GM04503 (cell line): ENCODE measurements around the gene RHOV.
A peak's percentile ranks its signal among the peaks of the same experiment; 100 is the strongest.

Experiments used
- DNase-seq: peaks from one replicate; pipeline ENCODE4 v3.0.0-alpha.2; 2012; ENCODE audit warnings: low read depth

The RHOV gene, protein sequence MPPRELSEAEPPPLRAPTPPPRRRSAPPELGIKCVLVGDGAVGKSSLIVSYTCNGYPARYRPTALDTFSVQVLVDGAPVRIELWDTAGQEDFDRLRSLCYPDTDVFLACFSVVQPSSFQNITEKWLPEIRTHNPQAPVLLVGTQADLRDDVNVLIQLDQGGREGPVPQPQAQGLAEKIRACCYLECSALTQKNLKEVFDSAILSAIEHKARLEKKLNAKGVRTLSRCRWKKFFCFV

GRCh38 chr15:40873694-40874561, at the start of gene RHOV:
Gene RHOV, minus strand, starts transcription at chr15:40874234. Its CDS starts 95 bp downstream, at chr15:40874139.
- no peak for DNase-seq

GRCh38 chr15:40923551-40923950, 49.5 kb upstream of the RHOV start:
- DNase-seq, result no peak

DNA sequence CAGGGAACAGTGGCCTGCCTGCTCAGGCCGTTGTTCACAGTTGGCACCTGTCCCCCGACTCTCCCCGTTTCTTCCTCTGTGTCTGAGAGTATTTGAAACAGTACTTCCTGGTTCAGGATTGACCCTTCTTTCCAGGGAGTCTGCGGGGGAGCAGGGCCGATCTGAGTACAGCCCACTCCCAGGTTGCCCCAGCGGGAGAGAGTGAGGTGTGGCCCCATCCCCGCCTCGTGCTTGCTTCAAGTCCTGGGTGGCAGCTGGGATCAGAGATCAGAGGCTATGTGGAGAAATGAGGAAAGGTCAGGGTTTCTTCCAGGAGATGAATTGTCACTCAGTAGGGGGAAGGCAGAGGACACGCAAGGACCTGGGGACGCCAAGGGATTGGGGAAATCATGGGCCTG, 48.6 kb upstream of the RHOV start:
- DNase-seq, result no peak

- no peak for DNase-seq
Observed at GRCh38 chr15:40921949-40922607, 48.0 kb upstream of the RHOV start.

DNA sequence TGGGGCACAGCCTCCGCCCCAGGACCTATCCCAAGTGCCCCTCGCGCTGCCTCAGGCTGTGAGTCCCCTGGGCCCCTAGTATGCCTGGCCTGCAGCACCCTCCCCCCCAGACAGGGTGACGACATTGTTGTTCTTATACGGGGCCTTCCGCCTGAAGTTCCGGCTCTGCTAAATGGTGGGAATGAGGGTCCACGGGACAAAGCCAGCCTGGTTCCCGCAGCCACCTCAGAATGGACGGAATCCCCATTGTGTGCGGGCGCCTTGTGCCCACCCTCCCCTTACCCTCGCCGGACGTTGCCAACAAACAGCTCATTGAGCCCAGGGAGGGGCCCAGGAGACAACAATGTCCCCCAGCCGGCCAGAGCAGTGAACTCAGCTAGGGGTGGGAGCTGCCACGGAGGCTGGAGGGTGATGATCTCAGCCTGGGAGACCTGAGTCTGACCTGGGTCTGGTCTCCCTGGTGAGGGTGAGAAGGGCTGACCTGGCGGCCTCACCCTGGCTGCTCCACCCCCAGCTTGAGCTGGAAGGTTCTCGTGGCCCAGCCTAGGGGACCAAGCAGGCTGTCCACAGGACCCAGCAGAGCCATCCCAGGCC, 44.9 kb upstream of the RHOV start:
- no peak for DNase-seq

DNA sequence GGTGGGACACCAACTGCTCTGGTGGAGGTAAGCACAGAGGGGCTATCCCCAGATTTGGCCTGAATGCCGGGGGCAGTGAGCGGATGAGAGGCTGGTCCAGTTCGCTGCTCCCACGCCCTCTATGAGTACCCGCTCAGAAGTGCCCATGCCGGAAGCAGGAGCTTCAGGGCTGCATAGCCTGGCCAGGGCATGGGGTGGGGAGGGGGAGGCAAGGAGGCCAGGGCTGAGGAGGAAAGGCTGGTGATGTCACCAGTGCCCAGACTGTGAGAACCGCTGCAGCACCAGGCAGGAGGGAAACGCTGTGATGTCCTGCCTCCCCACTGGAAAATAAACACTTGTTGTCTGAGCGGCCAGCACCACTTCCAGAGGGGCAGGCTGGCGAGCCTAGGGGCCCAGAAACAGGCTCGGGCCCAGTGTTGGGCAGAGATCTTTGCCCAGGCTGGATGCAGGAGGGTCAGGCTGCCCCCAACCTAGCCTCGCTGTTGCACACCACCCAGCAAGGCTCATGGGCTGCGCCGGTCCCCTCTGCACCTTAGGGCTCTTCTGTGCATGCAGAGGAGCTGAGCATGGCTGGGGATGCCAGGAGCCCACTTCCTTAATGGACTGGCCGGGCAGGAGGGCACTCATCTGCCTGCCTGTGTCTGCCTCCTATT, 44.2 kb upstream of the RHOV start:
- no peak for DNase-seq

DNA sequence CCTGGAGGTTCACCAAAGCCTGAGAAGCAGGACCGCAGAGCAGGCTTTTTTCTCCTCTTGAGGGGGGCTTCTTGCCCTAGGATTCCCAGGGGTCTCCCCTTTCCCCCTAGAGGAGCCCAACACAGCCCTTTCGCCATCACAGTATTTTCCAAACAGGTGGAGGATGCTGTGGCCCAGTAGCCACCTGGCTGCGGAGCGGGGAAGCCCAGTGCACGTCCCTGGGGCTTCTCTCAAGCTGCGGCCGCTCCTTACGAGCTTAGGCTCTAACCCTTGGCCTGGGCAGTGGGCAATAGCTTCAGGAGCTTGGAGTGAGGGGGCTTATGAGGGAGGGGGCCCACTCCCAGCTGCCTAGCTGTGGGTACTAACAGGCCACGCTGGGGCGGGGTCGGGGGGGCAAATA, 43.6 kb upstream of the RHOV start:
- no peak for DNase-seq

- no peak for DNase-seq
Observed at GRCh38 chr15:40915679-40916078, 41.6 kb upstream of the RHOV start.

DNA sequence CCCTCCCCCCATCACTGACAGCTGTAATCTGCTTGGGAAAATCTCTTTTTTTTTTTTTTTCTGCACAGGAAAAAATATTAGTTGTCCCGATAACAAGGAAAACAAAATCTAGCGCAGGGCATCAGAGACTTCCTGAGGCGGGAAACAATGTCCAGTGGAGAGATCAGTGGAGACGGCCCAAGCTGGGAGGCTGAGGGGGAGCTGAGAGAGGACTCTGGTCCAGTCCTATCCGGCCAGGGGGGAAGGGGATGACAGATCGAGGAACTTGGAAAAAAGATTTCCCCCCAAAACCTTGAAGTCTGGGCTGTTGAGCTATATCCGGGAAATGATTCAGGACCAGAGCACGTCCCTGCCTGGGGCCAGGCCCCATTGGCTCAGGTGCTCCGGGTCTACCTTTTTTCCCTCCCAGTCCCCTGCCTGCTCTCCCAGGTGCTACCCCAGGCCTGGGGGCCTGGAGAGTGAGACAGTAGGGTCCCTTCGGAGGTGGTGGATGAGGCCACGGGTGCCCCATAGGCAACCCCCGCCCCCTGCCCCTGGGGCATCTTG, 41.2 kb upstream of the RHOV start:
- DNase-seq, result no peak

DNA sequence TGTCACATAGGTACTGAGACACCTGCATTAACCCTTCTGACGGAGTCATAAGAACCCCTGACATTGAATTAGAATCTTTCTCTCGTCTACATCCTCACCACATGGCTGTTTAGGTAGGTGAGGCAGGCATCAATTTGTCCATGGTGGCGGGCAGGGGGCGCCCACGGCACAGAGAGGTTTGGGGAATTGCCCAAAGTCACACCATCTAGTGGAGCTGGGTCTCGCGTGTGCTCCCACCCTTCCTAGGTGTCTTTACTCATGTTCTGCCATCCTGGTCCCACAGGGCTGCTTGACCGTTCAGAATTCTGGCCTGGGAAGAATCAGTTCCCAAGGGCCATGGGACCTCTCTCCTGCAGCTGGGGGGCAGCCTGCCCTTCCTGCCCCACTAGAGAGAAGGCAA, 40.5 kb upstream of the RHOV start:
- no peak for DNase-seq

- no peak for DNase-seq
Observed at GRCh38 chr15:40914013-40914412, 40.0 kb upstream of the RHOV start.

- no peak for DNase-seq
Observed at GRCh38 chr15:40912478-40912877, 38.4 kb upstream of the RHOV start.

- no peak for DNase-seq
Observed at GRCh38 chr15:40911693-40912092, 37.7 kb upstream of the RHOV start.

DNA sequence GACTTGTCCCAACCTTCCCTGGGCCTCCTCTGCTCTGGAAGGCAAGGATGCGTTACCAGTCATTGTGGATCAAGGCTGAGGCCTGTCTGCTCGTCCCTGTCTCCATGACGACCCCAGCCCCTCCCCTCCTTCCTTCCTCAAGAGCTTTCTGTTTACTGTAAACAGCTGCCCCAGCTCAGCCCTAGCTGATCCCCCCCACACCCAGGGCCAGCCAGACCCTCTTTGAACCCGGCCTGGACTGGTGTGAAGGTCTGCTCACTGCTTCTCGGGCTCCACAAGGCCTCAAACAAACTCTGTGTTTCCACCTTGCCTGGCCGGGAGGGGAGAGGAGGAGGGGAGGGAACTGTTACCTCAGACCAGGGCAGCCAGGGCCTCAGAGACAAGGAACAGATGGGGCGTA, 37.1 kb upstream of the RHOV start:
- no peak for DNase-seq

DNA sequence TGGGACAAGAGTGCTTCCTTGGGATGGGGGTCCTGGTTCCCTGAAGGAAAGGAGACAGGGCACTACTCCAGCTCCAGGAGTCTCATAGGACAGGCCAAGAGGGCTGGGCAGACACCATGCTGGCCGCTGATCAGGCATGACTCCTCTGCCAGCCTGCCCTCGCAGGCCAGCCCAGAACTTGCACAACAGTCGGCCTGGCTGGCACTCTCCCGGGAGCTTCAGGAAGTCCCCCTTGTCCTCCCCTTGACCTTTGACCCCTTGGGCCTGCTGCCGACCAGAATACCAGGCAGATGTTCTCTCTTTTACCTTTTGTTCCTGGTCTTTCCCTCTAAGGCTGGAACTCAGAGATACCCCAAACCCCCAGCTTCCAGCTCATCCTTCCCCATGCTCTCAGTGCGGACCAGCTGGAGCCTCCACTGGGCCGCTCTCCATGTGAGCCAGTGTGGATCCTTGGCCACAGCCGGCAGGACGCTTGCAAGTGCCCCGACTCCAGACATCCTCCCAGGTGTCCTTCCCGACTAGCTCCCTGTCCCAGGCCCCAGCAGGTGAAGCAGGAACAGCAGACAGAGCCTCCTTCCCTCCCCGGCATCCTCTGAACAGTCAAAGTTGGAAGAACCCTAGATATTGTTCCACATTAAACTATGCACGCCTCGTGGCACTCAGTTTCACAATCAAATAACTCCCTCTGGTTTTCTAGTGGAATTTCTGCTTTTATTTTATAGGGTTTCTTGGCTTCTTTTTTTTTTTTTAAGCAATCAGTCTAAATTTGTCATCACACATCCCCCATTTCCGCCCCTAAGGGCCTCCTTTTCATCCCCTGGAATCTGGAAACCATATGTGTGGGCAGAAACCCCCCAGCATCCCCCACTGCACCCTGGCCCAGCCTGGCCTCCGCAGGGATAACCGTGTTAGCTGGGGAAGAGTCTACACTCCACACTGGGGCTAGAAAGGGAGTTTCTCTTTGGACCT, 35.9 kb upstream of the RHOV start:
- DNase-seq, result peak; percentile 58

- DNase-seq, result no peak
Observed at GRCh38 chr15:40908095-40908494, 34.1 kb upstream of the RHOV start.

- no peak for DNase-seq
Observed at GRCh38 chr15:40906991-40907802, 33.2 kb upstream of the RHOV start.

DNA sequence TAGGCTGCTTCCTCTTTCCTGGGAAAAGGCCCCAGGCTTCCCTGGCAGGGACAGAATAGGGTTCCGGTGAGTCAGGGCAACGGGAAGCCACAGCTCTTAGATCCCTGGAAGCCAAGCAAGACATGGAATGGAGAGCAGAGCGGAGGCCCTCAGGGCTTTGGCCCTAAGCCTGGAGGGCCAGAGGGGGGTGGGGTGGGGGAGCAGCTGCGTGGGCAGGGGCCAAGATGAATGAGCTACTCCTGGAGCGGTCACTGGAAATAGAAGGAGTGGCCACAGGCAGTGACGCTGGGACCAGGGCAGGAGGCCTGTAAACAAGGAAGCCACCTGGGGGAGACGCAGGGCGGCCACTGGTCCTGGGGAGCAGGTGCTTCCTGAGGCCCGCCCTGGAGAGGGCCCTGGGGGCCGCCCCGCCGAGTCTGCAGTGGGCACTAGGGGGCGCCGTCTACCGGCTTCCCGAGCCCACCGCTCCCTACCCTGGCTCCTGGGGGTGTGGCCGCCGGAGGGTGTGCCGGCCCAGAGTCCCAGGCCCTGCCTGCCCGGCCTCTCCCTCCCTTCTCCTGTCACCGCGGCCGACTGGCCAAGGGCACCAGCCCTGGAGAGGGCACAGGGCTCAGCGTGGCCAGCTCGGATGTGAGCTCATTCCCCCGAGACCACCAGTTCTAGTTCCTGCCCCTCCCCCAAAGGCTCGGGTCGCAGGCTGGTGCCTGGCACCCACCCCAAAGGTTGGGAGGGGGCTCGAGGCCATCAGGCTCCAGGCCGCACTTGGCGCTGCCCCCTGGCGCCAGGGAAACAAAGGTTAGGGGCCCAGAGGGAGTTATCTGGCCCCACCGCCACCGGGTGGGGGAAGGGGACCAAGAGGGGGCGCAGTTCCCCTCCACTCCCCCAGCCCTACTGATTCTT, 32.3 kb upstream of the RHOV start:
- peak; percentile 91 for DNase-seq
